ENCODE data around the gene PRRC2A.

DNA sequence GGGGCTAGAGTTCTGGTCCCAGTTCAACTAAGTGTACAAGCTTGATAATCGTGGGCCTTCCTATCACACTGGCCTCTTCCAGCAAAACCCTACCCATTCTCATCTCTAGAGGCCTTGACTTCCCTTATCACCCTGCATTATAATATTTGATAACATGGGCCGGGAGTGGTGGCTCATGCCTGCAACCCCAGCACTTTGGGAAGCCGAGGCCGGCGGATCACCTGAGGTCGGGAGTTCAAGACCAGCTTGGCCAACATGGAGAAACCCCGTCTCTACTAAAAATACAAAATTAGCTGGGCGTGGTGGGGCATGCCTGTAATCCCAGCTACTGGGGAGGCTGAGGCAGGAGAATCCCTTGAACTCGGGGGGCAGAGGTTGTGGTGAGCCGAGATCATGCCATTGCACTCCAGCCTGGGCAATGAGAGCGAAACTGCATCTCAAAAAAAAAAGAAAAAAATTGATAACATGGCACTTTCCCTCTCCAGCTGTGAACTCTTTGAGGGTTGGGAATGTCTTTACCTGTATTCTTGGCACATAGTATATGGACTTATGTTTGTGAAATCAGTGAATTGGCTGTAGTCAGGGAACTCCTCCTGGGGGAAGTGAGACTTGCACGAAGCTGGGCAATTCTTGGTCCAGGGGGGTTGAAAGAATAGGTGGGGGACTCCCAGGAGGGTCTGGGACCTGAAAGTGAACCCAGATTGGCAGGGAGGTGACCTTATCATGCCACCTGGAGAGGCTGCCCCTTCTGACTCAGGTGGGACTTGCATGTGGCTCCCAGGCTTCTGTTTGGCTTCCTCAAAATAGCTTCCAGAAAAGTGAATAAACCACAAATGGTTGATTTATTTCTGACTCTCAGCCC, 41.0 kb downstream of the PRRC2A start:
- no peak for TF ChIP-seq POLR2A (IDR thresholded peaks at IDR 0.05)
- TF ChIP-seq, protein P1, sequence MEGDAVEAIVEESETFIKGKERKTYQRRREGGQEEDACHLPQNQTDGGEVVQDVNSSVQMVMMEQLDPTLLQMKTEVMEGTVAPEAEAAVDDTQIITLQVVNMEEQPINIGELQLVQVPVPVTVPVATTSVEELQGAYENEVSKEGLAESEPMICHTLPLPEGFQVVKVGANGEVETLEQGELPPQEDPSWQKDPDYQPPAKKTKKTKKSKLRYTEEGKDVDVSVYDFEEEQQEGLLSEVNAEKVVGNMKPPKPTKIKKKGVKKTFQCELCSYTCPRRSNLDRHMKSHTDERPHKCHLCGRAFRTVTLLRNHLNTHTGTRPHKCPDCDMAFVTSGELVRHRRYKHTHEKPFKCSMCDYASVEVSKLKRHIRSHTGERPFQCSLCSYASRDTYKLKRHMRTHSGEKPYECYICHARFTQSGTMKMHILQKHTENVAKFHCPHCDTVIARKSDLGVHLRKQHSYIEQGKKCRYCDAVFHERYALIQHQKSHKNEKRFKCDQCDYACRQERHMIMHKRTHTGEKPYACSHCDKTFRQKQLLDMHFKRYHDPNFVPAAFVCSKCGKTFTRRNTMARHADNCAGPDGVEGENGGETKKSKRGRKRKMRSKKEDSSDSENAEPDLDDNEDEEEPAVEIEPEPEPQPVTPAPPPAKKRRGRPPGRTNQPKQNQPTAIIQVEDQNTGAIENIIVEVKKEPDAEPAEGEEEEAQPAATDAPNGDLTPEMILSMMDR (IDR thresholded peaks at IDR 0.05) = no peak
